ENCODE data around the gene CTNNAL1.
A peak's percentile ranks its signal among the peaks of the same experiment; 100 is the strongest.

Gene CTNNAL1

GRCh38 chr9:108996643-108997042, 16.7 kb downstream of the CTNNAL1 start:
- no peak overlapping the region for H3K27ac ChIP-seq (replicated peaks; ENCODE audit: low read length)
- no CpG with 5 or more reads among the region's 1 CpG for WGBS, 2 donors (ENCODE audit: extremely low coverage in 2 of 2, insufficient read length in 2 of 2, insufficient replicate concordance in 1 of 2)
- H4K91ac ChIP-seq (ENCODE audit: low read depth, low read length, poor library complexity) = no peak overlapping the region
- H3K14ac ChIP-seq (ENCODE audit: low read length) = no peak overlapping the region
- no peak overlapping the region for H3K23ac ChIP-seq (ENCODE audit: low read depth, low read length, poor library complexity)
- no peak overlapping the region for H3K18ac ChIP-seq (ENCODE audit: low read length)
- no peak overlapping the region for H3K4ac ChIP-seq (ENCODE audit: low read length)
- no peak overlapping the region for H2BK120ac ChIP-seq (ENCODE audit: low read depth, low read length)
- peaks cover 0 to 3% of the 10 kb centered on the region in 2 donors for H3K9me3 ChIP-seq (replicated peaks in 1 of 2; ENCODE audit: control insufficient read depth in 2 of 2, insufficient read depth in 1 of 2, low read depth in 1 of 2, low read length in 2 of 2)
- no peak overlapping the region for H2AFZ ChIP-seq (ENCODE audit: low read length)
- DNase-seq (ENCODE audit: low spot score) = no peak
- H3K27me3 ChIP-seq (ENCODE audit: control insufficient read depth in 3 of 3, insufficient read depth in 3 of 3, low read depth in 1 of 3, low read length in 3 of 3) = no peaks in the 10 kb centered on the region
- H3K4me2 ChIP-seq (ENCODE audit: insufficient read depth, low read length, poor library complexity, severe bottlenecking) = no peak overlapping the region
- H3K4me3 ChIP-seq (ENCODE audit: low read length in 2 of 2) = no peak overlapping the region
- H2BK5ac ChIP-seq (ENCODE audit: low read length) = no peak overlapping the region
- no peaks in the 10 kb centered on the region for H3K4me1 ChIP-seq (ENCODE audit: control insufficient read depth in 2 of 2, insufficient read depth in 1 of 2, low read depth in 1 of 2, low read length in 2 of 2)
- H2BK15ac ChIP-seq (ENCODE audit: low read length) = no peak overlapping the region
- H4K8ac ChIP-seq (ENCODE audit: low read depth, low read length) = no peak overlapping the region
- peaks cover 3% of the 10 kb centered on the region for H3K79me1 ChIP-seq (ENCODE audit: low read depth, low read length)
- no peak overlapping the region for H3K9ac ChIP-seq (ENCODE audit: low read depth, low read length, poor library complexity)
- no peak overlapping the region for H2BK12ac ChIP-seq (ENCODE audit: low read length)
- peaks cover 2 to 76% of the 10 kb centered on the region in 2 donors for H3K36me3 ChIP-seq (replicated peaks in 1 of 2; ENCODE audit: control insufficient read depth in 2 of 2, insufficient read depth in 2 of 2, low read length in 2 of 2)
- H2AK5ac ChIP-seq (ENCODE audit: low read depth, low read length) = no peak overlapping the region

DNA sequence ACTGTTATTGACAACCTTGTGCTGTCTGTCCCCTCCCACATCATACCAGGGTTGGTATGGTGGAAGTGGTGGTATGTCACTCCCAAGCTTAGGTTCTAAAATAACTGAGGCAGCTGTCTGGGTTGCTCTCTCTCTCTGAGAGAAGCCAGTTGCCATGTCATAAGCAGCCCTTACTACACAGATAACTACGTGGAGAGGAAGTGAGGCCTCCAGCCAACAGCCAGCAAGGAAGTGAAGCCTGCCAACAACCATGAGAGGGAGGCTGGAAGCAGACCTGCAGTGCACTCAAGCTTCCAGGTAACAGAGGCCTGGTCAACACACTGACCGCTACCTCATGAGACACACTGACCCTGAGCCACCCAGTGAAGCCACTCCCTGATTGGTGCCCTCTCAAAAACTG, 18.6 kb downstream of the CTNNAL1 start:
- peaks cover 3% of the 10 kb centered on the region for H3K79me1 ChIP-seq (ENCODE audit: low read depth, low read length)
- no peak overlapping the region for H3K14ac ChIP-seq (ENCODE audit: low read length)
- no peak overlapping the region for H3K27ac ChIP-seq (replicated peaks; ENCODE audit: low read length)
- H3K9me3 ChIP-seq (replicated peaks in 1 of 2; ENCODE audit: control insufficient read depth in 2 of 2, insufficient read depth in 1 of 2, low read depth in 1 of 2, low read length in 2 of 2) = peaks cover 0 to 3% of the 10 kb centered on the region in 2 donors
- no peak overlapping the region for H3K23ac ChIP-seq (ENCODE audit: low read depth, low read length, poor library complexity)
- no peak overlapping the region for H2BK12ac ChIP-seq (ENCODE audit: low read length)
- H2BK5ac ChIP-seq (ENCODE audit: low read length) = no peak overlapping the region
- peaks cover 3 to 93% of the 10 kb centered on the region in 2 donors for H3K36me3 ChIP-seq (replicated peaks in 1 of 2; ENCODE audit: control insufficient read depth in 2 of 2, insufficient read depth in 2 of 2, low read length in 2 of 2)
- no peak overlapping the region for H4K91ac ChIP-seq (ENCODE audit: low read depth, low read length, poor library complexity)
- H3K18ac ChIP-seq (ENCODE audit: low read length) = peak overlapping the region; percentile 27
- H3K4ac ChIP-seq (ENCODE audit: low read length) = no peak overlapping the region
- H3K4me3 ChIP-seq (ENCODE audit: low read length in 2 of 2) = no peak overlapping the region
- no peaks in the 10 kb centered on the region for H3K27me3 ChIP-seq (ENCODE audit: control insufficient read depth in 3 of 3, insufficient read depth in 3 of 3, low read depth in 1 of 3, low read length in 3 of 3)
- H2BK120ac ChIP-seq (ENCODE audit: low read depth, low read length) = no peak overlapping the region
- H2AK5ac ChIP-seq (ENCODE audit: low read depth, low read length) = no peak overlapping the region
- WGBS, 2 donors (ENCODE audit: extremely low coverage in 2 of 2, insufficient read length in 2 of 2, insufficient replicate concordance in 1 of 2) = no CpG with 5 or more reads among the region's 2 CpGs
- no peak overlapping the region for H3K4me2 ChIP-seq (ENCODE audit: insufficient read depth, low read length, poor library complexity, severe bottlenecking)
- H2AFZ ChIP-seq (ENCODE audit: low read length) = no peak overlapping the region
- DNase-seq (ENCODE audit: low spot score) = no peak
- no peak overlapping the region for H3K9ac ChIP-seq (ENCODE audit: low read depth, low read length, poor library complexity)
- no peak overlapping the region for H2BK15ac ChIP-seq (ENCODE audit: low read length)
- H4K8ac ChIP-seq (ENCODE audit: low read depth, low read length) = no peak overlapping the region
- H3K4me1 ChIP-seq (ENCODE audit: control insufficient read depth in 2 of 2, insufficient read depth in 1 of 2, low read depth in 1 of 2, low read length in 2 of 2) = no peaks in the 10 kb centered on the region

DNA sequence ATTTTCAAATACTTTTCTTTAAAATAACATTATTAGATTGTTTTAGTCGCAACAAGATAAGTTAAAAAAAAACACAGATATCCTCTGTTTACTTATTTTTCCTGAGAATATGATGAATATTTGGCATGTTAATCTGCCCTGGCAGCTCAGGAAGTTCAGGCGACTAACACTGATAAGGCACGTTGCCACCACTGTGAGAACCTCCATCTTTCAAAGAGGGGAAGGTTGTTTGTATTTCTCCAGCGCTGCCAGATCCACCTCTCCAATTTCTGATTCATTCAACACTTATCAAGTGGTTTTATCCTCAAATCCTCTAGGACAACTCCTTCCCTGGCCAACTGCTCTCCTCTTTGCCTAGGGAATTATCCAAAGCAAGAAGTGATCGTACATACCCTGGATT, 21.8 kb downstream of the CTNNAL1 start:
- H2BK15ac ChIP-seq (ENCODE audit: low read length) = no peak overlapping the region
- H4K8ac ChIP-seq (ENCODE audit: low read depth, low read length) = no peak overlapping the region
- no peak overlapping the region for H2BK5ac ChIP-seq (ENCODE audit: low read length)
- no peaks in the 10 kb centered on the region for H3K4me1 ChIP-seq (ENCODE audit: control insufficient read depth in 2 of 2, insufficient read depth in 1 of 2, low read depth in 1 of 2, low read length in 2 of 2)
- H3K4me3 ChIP-seq (ENCODE audit: low read length in 2 of 2) = no peak overlapping the region
- no peak overlapping the region for H2AK5ac ChIP-seq (ENCODE audit: low read depth, low read length)
- H2BK12ac ChIP-seq (ENCODE audit: low read length) = no peak overlapping the region
- no peak overlapping the region for H3K23ac ChIP-seq (ENCODE audit: low read depth, low read length, poor library complexity)
- H3K9me3 ChIP-seq (replicated peaks in 1 of 2; ENCODE audit: control insufficient read depth in 2 of 2, insufficient read depth in 1 of 2, low read depth in 1 of 2, low read length in 2 of 2) = peaks cover 0 to 3% of the 10 kb centered on the region in 2 donors
- peaks cover 2 to 81% of the 10 kb centered on the region in 2 donors for H3K36me3 ChIP-seq (replicated peaks in 1 of 2; ENCODE audit: control insufficient read depth in 2 of 2, insufficient read depth in 2 of 2, low read length in 2 of 2)
- H3K4ac ChIP-seq (ENCODE audit: low read length) = no peak overlapping the region
- H3K4me2 ChIP-seq (ENCODE audit: insufficient read depth, low read length, poor library complexity, severe bottlenecking) = no peak overlapping the region
- H3K79me1 ChIP-seq (ENCODE audit: low read depth, low read length) = peaks cover 3% of the 10 kb centered on the region
- no peak overlapping the region for H3K14ac ChIP-seq (ENCODE audit: low read length)
- H3K27me3 ChIP-seq (ENCODE audit: control insufficient read depth in 3 of 3, insufficient read depth in 3 of 3, low read depth in 1 of 3, low read length in 3 of 3) = no peaks in the 10 kb centered on the region
- no peak overlapping the region for H2AFZ ChIP-seq (ENCODE audit: low read length)
- no peak overlapping the region for H2BK120ac ChIP-seq (ENCODE audit: low read depth, low read length)
- no peak for DNase-seq (ENCODE audit: low spot score)
- no peak overlapping the region for H3K9ac ChIP-seq (ENCODE audit: low read depth, low read length, poor library complexity)
- H4K91ac ChIP-seq (ENCODE audit: low read depth, low read length, poor library complexity) = no peak overlapping the region
- WGBS, 2 donors (ENCODE audit: extremely low coverage in 2 of 2, insufficient read length in 2 of 2, insufficient replicate concordance in 1 of 2) = no CpG with 5 or more reads among the region's 5 CpGs
- H3K27ac ChIP-seq (replicated peaks; ENCODE audit: low read length) = no peak overlapping the region
- no peak overlapping the region for H3K18ac ChIP-seq (ENCODE audit: low read length)

DNA sequence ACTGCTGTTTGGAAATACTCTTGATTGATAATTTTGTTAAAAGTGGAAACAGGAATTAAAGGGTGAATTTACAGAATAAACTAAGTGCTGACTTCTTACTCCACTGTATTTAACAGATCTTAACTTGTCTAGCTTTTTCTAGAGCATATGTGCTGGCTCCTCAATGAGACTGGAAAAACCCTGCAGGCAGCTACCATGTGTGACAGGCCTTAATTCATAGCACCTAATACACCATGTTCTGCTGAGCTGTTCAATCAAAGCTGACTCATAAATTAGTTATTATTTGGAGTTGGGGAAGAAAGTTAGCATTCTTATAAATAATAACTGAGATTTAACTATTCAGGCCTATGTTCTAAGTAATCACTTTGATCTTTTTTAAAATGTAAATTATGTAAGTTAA, 29.4 kb downstream of the CTNNAL1 start:
- no peak overlapping the region for H2BK12ac ChIP-seq (ENCODE audit: low read length)
- DNase-seq (ENCODE audit: low spot score) = no peak
- H3K4me3 ChIP-seq (ENCODE audit: low read length in 2 of 2) = no peak overlapping the region
- no peak overlapping the region for H3K27ac ChIP-seq (replicated peaks; ENCODE audit: low read length)
- no peak overlapping the region for H2AK5ac ChIP-seq (ENCODE audit: low read depth, low read length)
- peaks cover 8 to 73% of the 10 kb centered on the region in 2 donors for H3K36me3 ChIP-seq (replicated peaks in 1 of 2; ENCODE audit: control insufficient read depth in 2 of 2, insufficient read depth in 2 of 2, low read length in 2 of 2)
- no peaks in the 10 kb centered on the region for H3K9me3 ChIP-seq (replicated peaks in 1 of 2; ENCODE audit: control insufficient read depth in 2 of 2, insufficient read depth in 1 of 2, low read depth in 1 of 2, low read length in 2 of 2)
- H4K91ac ChIP-seq (ENCODE audit: low read depth, low read length, poor library complexity) = no peak overlapping the region
- H2BK5ac ChIP-seq (ENCODE audit: low read length) = no peak overlapping the region
- no peak overlapping the region for H3K14ac ChIP-seq (ENCODE audit: low read length)
- no peak overlapping the region for H4K8ac ChIP-seq (ENCODE audit: low read depth, low read length)
- H3K79me1 ChIP-seq (ENCODE audit: low read depth, low read length) = no peaks in the 10 kb centered on the region
- no peaks in the 10 kb centered on the region for H3K4me1 ChIP-seq (ENCODE audit: control insufficient read depth in 2 of 2, insufficient read depth in 1 of 2, low read depth in 1 of 2, low read length in 2 of 2)
- H3K9ac ChIP-seq (ENCODE audit: low read depth, low read length, poor library complexity) = no peak overlapping the region
- no peaks in the 10 kb centered on the region for H3K27me3 ChIP-seq (ENCODE audit: control insufficient read depth in 3 of 3, insufficient read depth in 3 of 3, low read depth in 1 of 3, low read length in 3 of 3)
- no peak overlapping the region for H3K23ac ChIP-seq (ENCODE audit: low read depth, low read length, poor library complexity)
- H3K4me2 ChIP-seq (ENCODE audit: insufficient read depth, low read length, poor library complexity, severe bottlenecking) = no peak overlapping the region
- no peak overlapping the region for H3K4ac ChIP-seq (ENCODE audit: low read length)
- no peak overlapping the region for H3K18ac ChIP-seq (ENCODE audit: low read length)
- H2BK15ac ChIP-seq (ENCODE audit: low read length) = no peak overlapping the region
- no peak overlapping the region for H2BK120ac ChIP-seq (ENCODE audit: low read depth, low read length)
- H2AFZ ChIP-seq (ENCODE audit: low read length) = no peak overlapping the region

Measured in neuronal stem cell (in vitro differentiated cells).